Renal cortex interstitium (tissue), 11 donors: ENCODE results near the gene RAB3IP. TPM values are rescaled to one million over a fixed set of nuclear protein-coding genes. Genes with fewer than 3 reads are reported as not detected.
A peak's percentile ranks its signal among the peaks of the same experiment; 100 is the strongest.
"Not testable (repeated sequence)": the region's sequence is repeated elsewhere in the genome, so short reads cannot be mapped to it uniquely, and the experiment has no call there.

ENCODE experiments used
- DNase-seq, 11 donors: peaks; one replicate each; pipeline ENCODE4 v3.0.0-alpha.2; 2013; ENCODE audit warnings: low read depth in 9 of 11, low spot score in 4 of 11; ENCODE audit errors: extremely low read depth in 1 of 11
- polyA plus RNA-seq, 3 donors: library from polyadenylated mRNA; unstranded; fragments of 120-200 nt; gene quantifications; one replicate each; pipeline ENCODE4 v1.2.1, GENCODE V29; 2013; ENCODE audit not compliant: insufficient read length in 3 of 3

The RAB3IP gene
- polyA plus RNA-seq, 3 donors = 58.6 to 89.6 (median 66.4) TPM

DNA sequence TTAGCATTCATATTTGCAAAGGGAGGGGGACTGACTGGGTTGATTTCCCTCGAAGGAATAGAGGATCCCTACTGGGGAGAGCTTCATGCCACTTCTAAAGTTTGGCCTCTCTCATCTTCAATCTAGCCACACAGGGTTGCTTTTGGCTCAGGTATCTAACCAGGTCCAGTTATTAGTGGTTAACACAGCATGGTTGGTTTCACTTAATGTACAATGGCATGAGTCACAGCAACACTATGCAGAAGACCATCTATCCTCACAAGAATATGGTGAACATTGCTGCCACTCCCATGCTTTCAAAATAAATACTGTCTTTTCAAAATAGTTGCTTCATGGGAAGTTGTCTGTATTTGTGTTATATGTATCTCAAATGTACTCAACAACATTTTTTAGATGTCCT lies 6.6 kb upstream of the RAB3IP start:
- no peak for DNase-seq

DNA sequence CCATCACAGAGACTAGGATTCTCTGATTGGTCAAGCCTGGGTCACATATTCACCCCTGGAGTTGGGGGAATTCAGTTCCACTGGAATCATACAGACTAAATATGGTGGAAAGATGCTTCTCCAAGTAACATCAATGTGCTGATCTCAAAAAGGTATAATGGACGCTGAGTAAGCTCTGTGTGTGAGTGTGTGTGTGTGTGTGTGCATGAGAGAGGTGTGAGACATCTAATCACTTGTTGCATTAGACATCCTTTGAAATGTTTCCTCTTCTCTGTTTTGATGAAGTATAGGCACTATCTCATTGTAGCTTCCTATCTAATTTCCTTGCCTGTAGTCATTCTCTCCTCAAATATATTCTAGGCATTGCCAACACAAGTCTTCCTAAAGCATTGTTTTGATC lies 5.0 kb upstream of the RAB3IP start:
- no peak for DNase-seq

DNA sequence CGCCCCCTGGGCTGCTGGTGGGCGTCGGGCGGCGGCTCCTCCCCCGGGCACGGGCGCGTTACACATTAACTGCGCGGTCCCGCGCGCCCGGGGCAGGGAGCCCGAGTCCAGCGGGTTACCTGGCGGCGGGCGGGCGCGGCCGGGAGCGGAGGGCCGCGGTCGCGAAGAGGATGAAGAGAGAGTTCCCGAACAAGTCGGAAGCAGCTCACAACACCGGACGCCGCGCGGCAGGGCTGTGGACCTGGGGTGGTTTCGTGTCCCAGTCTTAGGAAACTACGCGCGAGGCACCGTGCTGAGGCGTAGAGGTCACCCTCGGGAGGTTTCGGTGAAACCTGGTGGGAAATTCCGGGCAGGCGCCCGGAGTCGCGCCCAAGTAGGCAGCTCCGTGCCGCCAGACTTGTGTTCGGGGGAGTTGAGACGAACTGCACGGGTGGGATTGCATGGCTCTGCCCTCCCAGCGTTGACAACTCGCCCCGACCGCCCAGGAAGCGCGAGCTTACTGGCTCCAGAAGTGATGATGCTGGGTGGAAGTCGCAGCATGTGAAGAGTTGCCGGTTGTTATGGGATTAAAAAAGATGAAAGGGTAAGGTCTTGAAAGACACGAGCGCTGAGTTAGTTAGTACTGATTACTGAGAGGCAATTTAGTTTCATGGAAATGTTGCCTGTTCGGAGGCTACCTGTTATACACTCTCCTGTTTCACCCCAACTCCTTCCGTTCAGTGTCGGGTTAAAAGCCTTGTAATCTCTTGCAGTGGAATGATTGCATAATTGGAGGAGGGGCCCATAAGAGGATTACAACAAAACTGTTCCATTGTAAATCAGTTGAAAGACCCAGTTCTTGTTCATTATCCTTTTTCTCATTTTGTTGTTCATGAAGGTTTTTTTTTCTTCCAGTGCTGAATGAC lies 879 bp downstream of the RAB3IP start:
- peak; percentile 29 to 54 (median 48) for DNase-seq

DNA sequence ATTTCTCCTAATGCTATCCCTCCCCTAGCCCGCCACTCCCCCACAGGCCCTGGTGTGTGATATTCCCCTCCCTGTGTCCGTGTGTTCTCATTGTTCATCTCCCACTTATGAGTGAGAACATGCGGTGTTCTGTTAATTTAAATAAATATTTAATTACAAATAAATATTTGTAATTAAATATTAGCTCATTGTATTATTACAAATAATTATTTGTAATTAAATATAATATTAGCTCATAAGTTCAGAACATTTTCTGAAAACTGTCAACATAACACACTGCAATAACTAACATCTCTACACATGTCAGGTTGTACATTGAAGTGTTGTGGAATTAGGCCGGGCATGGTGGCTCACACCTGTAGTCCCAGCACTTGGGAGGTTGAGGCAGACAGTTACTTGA lies 5.4 kb downstream of the RAB3IP start:
- no peak for DNase-seq

DNA sequence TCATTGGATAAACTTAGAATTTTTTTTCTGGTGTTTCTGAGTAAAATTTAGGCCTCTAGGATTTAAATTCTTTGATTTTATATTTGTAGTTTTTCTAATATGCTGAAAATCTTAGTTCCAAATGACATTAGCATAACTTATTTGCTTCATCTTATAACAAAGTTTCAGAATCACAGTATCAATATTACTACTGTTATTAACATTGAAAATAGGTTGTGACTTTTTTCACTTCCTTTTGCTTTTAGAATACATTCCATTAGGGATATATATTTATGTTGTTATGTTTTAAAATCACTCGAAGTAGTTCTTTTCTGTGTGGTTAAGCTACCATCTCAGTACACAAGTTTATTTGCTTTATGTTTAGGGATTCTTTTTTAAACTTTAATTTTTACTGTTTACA lies 12.8 kb downstream of the RAB3IP start:
- DNase-seq = no peak

DNA sequence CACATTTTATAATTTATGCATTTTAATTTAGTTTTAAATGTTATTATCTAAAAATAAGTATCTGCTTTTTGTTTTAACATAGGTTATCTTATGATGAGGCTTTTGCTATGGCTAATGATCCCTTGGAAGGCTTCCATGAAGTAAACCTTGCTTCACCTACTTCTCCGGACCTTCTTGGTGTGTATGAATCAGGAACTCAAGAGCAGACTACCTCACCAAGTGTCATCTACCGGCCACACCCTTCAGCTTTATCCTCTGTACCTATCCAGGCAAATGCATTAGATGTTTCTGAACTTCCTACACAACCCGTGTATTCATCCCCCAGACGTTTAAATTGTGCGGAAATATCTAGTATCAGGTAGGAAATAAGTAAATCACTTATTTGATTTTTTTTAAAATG lies 16.6 kb downstream of the RAB3IP start:
- DNase-seq = no peak

DNA sequence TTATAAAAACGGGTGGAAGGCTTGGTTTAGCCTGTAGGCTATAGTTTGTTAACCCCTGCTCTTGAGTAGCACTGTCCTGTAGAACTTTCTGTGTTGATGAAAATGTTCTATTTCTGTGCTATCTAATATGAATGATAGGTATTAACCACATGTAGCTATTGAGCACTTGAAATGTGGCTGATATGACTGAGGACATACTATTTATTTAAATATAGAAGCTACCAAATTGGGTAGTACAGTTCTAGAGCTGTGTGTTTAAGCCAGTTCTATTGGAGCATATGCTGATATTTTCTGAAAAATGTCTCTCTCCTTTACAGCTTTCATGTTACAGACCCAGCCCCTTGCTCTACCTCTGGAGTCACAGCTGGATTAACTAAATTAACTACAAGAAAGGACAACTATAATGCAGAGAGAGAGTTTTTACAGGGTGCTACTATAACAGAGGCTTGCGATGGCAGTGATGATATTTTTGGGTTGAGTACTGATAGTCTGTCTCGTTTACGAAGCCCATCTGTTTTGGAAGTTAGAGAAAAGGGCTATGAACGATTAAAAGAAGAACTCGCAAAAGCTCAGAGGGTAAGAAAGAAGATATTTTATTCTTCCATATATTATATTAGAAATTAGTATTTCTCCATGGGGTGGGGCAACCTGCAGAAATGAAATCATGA lies 17.6 kb downstream of the RAB3IP start:
- DNase-seq = no peak

DNA sequence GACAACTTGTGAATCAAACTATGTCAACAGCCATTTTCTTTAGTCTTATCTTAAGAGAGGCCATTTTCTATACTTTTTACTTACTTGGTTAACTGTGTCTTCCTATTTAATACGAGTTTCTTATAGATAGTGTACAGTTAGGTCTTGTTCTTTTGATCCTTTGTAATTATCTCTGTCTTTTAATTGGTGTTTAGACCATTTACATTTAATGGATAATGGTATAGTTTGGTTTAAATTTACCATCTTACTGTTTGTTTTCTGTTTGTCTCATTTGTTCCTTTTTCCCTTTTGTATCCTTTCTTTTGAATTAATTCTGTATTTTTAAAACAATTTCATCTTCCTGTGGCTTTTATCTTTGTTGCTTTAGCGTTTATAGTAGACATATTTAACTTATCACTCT lies 19.4 kb downstream of the RAB3IP start:
- no peak for DNase-seq

DNA sequence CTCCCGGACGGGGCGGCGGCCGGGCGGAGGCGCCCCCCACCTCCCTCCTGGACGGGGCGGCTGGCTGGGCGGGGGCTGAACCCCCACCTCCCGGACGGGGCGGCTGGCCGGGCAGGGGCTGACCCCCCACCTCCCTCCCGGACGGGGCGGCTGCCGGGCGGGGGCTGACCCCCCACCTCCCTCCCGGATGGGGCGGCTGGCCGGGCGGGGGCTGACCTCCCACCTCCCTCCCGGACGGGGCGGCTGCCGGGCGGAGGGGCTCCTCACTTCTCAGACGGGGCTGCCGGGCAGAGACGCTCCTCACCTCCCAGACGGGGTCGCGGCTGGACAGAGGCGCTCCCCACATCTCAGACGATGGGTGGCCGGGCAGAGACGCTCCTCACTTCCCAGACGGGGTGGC lies 20.9 kb downstream of the RAB3IP start:
- not testable (repeated sequence) for DNase-seq

DNA sequence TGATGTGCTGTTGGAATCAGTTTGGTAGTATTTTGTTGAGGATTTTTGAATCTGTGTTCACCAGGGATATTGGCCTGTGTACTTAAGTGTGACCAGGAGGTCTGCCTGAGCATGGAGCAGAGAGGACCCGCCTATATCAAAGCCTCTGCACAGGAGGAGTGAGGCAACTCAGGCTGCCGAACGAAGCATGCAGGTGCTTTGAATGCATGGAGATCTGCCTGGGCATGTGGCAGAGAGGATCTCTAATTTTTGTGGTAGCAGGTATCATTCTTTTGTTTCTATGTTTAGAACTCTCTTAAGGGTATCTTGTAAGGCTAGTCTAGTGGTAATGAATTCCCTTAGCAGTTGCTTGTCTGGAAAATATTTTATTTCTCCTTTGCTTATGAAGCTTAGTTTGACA lies 26.9 kb downstream of the RAB3IP start:
- DNase-seq = no peak

DNA sequence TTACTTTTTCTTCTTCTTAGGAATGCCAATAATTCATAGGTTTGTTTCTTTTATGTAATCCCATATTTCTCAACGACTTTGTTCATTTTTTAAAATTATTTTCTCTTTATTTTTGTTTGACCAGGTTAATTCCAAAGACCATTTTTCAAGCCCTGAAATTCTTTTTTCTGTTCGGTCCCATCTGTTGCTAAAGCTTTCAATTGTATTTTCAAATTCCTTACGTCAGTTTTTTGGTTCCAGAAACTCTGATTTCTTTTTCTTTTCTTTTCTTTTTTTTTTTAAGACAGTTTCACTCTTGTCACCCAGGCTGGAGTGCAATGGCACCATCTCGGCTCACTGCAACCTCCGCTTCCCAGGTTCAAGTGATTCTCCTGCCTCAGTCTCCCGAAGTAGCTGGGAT lies 27.6 kb downstream of the RAB3IP start:
- DNase-seq = no peak

DNA sequence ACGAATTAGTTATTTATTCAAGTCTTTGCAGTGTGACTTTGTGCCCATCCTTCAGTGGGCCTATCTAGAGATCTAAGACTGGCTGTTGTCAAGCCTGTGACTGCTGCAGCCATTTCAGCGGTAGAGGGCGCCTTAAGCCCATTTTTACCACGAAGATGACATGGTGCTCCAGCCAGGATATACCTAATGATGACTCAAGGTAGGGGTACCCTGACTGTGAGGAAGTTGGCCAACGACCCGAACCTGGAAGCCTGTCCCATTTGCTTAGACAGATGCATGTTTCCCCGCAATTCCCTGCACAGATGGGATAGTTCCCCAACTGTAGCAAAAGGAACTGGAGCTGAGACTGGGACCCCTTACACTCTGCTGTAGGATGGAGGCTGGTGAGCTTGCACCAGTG lies 41.3 kb downstream of the RAB3IP start:
- DNase-seq = no peak

DNA sequence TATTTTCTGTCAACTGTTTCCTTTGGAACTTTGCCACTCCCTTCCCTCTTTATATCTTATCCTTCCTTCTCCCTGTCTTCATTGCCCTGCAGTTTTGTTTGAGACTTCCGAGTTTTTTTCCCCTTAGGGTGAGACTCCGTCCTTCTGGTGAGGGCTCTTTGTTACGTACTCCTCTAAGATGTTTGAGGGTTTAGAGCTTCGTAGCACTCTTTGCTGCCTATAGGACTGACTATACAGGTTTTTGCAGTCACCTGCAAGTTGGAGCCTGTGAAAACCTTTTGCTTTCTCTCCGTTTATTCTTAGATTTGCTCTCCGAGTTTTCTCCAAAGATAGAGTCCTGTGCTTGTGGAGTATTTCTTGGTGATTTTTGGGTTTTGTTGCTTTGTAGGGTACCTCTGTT lies 44.7 kb downstream of the RAB3IP start:
- no peak for DNase-seq

DNA sequence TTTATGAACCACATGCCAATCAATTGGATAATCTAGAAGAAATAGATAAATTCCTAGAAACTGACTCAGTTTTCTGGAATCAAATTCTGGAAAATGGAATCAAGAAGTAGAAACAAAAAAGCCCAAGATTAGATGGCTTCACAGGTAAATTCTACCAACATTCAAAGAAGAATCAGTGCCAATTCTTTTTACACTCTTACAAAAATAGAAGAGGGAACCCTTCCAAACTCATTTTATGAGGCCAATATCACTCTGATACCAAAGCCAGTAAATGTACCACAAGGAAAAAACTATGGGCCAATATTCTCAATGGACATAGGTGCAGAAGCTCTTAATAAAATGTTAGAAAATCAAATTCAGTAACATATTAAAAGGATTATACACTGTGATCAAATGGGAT lies 50.7 kb downstream of the RAB3IP start:
- DNase-seq = no peak

DNA sequence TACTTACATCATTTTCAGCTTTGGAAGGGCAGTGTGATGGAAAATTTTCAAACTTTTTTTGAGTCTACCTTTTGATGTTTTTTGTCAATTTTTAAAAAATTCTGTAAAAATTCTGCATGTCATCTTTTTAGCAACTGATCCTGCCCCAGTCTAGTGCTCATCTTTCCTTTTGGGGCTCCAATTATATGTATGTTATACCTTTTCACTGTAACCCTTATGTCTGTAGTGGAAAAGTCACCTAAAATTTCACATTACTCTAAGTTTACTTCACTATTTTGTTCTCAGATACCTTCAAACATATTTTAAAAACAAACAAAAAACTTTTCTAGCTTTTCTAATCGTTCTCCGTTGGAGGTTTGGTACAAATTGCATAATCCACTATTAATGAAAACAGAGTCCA lies 53.9 kb downstream of the RAB3IP start:
- DNase-seq = no peak

DNA sequence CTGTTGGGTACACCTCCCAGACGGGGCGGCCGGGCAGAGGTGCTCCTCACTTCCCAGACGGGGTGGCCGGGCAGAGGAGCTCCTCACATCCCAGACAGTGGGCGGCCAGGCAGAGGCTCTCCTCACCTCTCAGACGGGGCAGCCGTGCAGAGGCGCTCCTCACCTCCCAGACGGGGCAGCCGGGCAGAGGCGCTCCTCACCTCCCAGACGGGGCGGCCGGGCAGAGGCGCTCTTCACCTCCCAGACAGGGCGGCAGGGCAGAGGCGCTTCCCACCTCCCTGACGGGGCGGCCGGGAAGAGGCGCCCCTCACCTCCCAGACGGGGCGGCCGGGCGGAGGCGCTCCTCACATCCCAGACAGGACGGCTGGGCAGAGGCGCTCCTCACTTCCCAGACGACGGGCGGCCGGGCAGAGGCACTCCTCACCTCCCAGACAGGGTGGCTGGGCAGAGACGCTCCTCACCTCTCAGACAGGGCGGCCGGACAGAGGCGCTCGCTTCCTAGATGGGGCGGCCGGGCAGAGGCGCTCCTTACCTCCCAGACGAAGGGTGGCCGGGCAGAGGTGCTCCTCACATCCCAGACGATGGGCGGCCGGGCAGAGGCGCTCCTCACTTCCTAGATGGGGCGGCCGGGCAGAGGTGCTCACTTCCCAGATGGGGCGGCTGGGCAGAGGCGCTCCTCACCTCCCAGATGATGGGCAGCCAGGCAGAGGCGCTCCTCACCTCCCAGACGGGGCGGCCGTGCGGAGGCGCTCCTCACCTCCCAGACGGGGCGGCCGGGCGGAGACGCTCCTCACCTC lies 68.6 kb downstream of the RAB3IP start:
- not testable (repeated sequence) for DNase-seq

DNA sequence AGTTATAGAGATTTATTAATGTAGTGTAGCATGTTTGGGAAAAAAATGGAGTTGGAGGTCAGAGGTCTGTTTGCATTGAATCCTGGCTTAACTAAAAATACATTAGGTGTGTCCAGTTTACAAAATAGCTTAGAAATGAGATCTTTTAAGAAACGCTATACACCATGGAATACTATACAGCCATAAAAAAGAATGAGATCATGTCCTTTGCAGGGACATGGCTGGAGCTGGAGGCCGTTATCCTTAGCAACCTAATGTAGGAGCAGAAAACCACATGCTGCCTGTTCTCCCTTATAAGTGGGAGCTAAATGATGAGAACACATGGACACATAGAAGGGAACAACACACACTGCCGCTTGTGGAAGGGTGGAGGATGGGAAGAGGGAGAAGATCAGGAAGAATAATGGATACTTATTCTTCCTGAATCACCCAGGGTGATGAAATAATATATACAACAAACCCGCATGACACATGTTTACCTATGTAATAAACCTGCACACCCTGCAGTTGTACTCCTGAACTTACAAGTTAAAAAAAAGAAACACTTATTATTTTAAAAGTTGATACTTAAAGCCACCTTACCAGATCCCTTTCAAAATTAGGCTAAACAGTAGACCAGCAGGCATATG lies 72.3 kb downstream of the RAB3IP start:
- no peak for DNase-seq

DNA sequence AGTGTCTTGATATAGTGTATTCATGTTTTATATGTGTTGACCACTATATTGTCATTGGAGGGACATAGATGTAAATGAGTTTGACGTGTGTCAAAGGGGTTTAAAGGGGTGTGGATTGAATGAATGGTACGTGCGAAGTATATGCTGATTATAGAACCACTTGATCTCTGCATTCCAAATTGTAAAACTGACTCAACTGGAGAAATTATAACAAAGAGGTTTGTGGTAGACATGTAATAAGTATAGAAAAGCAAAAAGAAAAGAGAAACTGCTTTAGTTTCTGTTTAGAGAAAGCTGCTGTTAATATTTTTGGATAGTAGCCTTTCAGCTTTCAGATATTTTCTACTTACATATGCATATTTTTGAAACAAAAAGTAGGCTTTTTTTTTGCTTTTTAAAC lies 77.4 kb downstream of the RAB3IP start:
- no peak for DNase-seq

DNA sequence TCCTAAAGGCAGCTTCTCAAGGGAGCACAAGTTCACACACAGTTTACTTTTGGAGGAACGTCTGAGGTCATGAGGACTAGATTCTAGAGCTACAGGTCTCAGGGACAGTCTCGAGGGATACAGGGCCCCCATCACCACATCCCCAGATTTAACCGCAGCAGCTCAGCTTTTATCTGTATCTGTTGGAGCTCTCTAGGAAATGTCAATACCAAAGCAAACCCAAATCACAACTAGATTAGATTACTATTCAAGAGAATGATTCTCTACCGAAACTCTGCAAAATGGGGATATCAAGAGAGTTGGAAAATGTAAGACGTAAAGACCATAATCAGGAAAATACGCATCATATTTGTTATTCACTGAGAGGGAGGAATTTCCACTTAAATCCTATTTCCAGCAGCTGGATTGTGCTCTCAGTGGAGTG lies 82.4 kb downstream of the RAB3IP start:
- no peak for DNase-seq
